ENCODE measurements around the gene CLNS1A.
A peak's percentile ranks its signal among the peaks of the same experiment; 100 is the strongest.

Gene CLNS1A, protein sequence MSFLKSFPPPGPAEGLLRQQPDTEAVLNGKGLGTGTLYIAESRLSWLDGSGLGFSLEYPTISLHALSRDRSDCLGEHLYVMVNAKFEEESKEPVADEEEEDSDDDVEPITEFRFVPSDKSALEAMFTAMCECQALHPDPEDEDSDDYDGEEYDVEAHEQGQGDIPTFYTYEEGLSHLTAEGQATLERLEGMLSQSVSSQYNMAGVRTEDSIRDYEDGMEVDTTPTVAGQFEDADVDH

GRCh38 chr11:77637345-77638165, at the start of gene CLNS1A:
Gene CLNS1A, minus strand, starts transcription at chr11:77637794. Its CDS starts 80 bp downstream, at chr11:77637714.
- DNase-seq (ENCODE audit: low read depth), result peak; percentile 90

- no peak for DNase-seq (ENCODE audit: low read depth)
Observed at GRCh38 chr11:77687088-77687487, 49.5 kb upstream of the CLNS1A start.

GRCh38 chr11:77677138-77677537, 39.5 kb upstream of the CLNS1A start:
- peak; percentile 56 for DNase-seq (ENCODE audit: low read depth)

GRCh38 chr11:77672264-77672663, 34.7 kb upstream of the CLNS1A start:
- peak; percentile 99 for DNase-seq (ENCODE audit: low read depth)

GRCh38 chr11:77669848-77670511, 32.4 kb upstream of the CLNS1A start:
- DNase-seq (ENCODE audit: low read depth), result peak; percentile 83

- peak; percentile 59 for DNase-seq (ENCODE audit: low read depth)
Observed at GRCh38 chr11:77668760-77669159, 31.2 kb upstream of the CLNS1A start.

GRCh38 chr11:77665240-77665965, 27.8 kb upstream of the CLNS1A start:
- no peak for DNase-seq (ENCODE audit: low read depth)

GRCh38 chr11:77661670-77662069, 24.1 kb upstream of the CLNS1A start:
- no peak for DNase-seq (ENCODE audit: low read depth)

DNA sequence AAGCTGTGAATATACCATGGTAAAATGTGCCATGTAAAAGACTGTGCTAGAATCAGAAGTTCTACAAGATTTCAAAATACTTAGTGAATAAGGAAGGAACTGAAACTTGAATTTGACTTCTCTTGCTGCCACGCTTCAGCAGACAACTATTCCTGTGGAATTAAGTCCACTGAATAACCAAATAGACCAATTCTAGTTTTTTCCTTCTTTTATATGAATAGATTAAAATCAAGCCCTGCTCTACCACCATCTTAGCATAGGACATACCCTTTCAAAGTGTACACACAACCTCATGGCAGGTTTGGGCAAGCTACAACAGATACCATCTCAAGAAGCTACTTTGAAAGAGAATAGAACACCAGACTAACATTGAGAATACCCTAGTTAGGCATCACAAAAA, 23.4 kb upstream of the CLNS1A start:
- DNase-seq (ENCODE audit: low read depth), result no peak

- DNase-seq (ENCODE audit: low read depth), result no peak
Observed at GRCh38 chr11:77658213-77659013, 20.8 kb upstream of the CLNS1A start.

DNA sequence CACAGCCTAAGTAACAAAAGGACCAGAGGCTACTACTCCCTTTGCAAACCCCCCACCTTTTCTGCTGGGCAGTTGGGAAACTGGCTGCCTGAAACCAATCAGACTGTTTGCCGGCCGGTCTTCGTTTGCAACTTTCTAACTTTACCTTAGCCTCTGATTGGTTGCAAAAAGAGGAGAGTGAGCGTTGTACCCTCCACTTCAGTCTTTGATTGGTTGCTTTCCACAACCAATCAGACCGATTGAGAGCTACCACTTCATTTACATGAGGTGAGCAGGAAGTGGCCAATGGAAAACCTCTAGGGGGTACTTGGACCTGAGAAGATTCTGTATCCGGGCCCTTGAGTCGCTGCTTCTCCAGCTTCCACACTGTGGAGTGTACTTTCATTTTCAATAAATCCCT, 18.8 kb upstream of the CLNS1A start:
- DNase-seq (ENCODE audit: low read depth), result no peak

- peak; percentile 58 for DNase-seq (ENCODE audit: low read depth)
Observed at GRCh38 chr11:77654770-77655434, 17.3 kb upstream of the CLNS1A start.

DNA sequence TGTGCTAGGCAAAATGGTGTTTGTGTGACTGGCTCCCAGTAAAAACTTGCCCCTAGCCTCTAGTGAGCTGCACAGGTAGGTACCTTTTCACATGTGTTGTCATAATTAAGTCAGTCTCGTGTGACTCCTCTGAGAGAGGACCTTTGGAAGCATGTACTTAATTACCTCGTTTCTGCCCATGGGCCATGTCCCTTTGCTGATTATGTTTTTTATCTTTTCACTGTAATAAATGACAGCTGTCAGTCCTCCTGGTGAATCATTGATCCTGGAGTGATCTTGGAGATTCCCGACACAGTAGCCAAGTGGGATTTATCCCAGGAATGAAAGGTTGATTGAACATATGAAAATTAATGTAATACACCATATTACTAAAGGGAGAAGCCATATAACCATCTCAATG, 12.5 kb upstream of the CLNS1A start:
- DNase-seq (ENCODE audit: low read depth), result no peak

GRCh38 chr11:77647654-77648305, 10.2 kb upstream of the CLNS1A start:
- no peak for DNase-seq (ENCODE audit: low read depth)

DNA sequence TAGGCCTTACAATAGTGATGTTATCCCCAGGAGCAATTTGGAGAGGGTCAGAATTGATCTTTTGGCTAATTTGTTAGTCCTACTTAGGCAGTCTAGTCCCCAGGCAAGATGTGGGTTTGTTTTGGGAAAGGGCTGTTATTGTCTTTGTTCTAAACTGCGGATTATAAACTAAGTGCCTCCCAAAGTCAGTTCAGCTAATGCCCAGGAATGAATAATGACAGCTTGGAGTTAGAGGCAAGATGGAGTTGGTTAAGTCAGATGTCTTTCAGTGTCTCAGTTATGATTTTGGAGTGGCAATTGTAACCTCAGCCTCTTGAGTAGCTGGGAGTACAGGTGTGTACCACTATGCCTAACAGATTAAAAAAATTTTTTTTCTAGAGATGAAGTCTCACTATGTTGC, 7.3 kb upstream of the CLNS1A start:
- no peak for DNase-seq (ENCODE audit: low read depth)

- no peak for DNase-seq (ENCODE audit: low read depth)
Observed at GRCh38 chr11:77642228-77642627, 4.6 kb upstream of the CLNS1A start.

DNA sequence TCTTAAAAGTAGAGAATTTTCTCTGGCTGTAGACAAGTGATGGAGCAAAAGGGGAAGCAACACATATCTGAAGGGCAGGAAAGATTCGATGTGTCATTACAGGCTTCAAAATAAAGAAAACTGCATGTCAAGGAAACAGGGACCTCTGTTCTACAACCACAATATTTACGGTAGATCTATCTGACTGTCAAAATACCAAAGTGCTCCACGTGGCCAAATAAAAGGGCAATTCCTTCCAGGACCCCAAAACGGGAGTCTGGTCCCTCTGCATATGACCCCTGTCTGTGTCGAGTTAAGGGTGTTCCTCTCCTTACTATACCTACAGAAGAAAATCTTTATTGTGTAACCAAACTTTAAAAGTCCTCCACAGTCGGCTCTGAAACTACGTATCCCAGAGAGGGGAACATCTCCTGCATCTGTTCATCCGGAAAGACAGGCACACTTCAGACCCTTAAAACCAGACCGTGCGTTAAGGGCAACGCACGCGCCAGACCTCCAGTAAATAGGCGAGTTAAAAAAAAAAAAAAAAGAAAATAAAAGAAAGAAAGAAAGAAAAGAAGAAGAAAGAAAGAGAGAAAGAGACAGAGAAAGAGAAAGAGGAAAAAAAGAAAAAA, 756 bp downstream of the CLNS1A start:
- no peak for DNase-seq (ENCODE audit: low read depth)

DNA sequence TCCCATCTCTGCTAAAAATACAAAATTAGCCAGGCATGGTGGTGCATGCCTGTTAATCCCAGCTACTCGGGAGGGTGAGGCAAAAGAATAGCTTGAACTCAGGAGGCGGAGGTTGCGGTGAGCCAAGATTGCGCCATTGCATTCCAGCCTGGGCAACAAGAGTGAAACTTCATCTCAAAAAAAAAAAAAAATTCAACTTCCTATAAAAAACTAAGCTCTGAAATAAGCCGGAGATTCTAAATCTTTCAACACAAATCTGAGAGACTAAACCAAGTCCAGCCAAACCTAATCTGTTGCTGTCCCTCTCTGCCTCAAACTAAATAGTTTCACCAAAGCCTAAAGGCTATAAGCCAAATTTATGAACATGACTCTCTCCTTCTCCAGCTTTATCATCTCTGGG, 3.7 kb downstream of the CLNS1A start:
- peak; percentile 65 for DNase-seq (ENCODE audit: low read depth)

DNA sequence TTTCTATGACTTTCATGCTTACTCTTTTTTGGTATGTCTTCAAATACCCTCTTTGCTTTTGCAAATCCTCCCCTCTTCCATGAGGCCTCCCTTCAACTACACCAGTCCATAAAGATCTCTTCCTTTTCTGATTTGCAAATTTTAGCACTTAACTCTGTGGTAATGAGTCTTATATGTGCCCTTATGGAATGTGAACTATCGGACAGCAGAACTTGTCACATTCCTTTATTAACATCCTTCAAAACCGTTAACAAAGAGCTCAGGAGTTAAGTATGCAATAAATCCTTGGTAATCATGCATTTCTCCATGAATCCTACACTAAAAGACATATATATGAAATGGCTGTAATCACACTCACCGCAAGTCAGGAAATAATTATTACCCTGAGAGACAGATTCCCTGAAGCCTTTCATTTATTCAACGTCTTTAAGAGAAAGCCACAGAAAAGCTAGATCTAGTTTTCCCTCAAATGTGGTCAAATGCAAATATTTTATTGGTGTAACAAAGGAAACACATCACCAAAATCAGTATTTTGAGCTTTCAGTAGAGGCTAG, 7.4 kb downstream of the CLNS1A start:
- DNase-seq (ENCODE audit: low read depth), result no peak
